Tibial nerve (tissue), 3 donors: Measurements from ENCODE around the gene PDHX.

Source experiments
- POLR2A ChIP-seq, 2 donors: fragments of 450-650 bp; IDR thresholded peaks; one replicate each; pipeline ENCODE4 v1.6.1; 2017; ENCODE audit warnings: antibody characterized with exemption in 2 of 2, mild to moderate bottlenecking in 2 of 2, moderate library complexity in 2 of 2
- TF ChIP-seq, protein P1 (sequence below), 5 experiments: fragments of 200-600 bp in 3 of 5; fragments of 450-650 bp in 2 of 5; sonication (generic) in 3 of 5; IDR thresholded peaks; one replicate each; pipeline ENCODE4 v1.5.1; 2016 to 2019; ENCODE audit warnings: antibody characterized with exemption in 5 of 5, mild to moderate bottlenecking in 3 of 5, moderate library complexity in 2 of 5

DNA sequence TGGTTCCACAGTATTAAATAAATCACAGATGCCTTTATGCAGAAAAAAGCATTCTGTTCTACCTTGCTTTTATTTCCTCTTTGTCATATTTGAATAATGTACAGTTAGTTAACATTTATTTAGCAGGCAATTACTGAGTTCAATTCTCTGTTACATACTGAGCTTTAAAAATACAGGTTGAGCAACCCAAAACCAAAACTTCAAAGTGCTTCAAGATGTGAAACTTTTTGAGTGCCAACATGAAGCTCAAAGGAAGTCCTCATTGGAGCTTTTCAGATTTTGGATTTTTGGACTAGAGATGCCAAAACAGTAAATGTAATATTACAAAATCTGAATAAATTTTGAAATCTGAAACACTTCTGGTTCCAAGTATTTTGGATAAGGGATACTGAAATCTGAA lies 54.1 kb downstream of the PDHX start:
- TF ChIP-seq, protein P1, sequence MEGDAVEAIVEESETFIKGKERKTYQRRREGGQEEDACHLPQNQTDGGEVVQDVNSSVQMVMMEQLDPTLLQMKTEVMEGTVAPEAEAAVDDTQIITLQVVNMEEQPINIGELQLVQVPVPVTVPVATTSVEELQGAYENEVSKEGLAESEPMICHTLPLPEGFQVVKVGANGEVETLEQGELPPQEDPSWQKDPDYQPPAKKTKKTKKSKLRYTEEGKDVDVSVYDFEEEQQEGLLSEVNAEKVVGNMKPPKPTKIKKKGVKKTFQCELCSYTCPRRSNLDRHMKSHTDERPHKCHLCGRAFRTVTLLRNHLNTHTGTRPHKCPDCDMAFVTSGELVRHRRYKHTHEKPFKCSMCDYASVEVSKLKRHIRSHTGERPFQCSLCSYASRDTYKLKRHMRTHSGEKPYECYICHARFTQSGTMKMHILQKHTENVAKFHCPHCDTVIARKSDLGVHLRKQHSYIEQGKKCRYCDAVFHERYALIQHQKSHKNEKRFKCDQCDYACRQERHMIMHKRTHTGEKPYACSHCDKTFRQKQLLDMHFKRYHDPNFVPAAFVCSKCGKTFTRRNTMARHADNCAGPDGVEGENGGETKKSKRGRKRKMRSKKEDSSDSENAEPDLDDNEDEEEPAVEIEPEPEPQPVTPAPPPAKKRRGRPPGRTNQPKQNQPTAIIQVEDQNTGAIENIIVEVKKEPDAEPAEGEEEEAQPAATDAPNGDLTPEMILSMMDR (IDR thresholded peaks at IDR 0.05), result no peak
- no peak for TF ChIP-seq POLR2A (IDR thresholded peaks at IDR 0.05)
